Testis (tissue), 2 donors: ENCODE measurements around the gene ZNF423.

Source experiments
- POLR2A ChIP-seq: fragments of 450-650 bp; IDR thresholded peaks from one replicate; pipeline ENCODE4 v1.6.1; 2017; ENCODE audit warnings: antibody characterized with exemption, mild to moderate bottlenecking, moderate library complexity
- TF ChIP-seq, protein P1 (sequence below), 3 experiments: fragments of 450-650 bp in 2 of 3; fragments of 200-600 bp in 1 of 3; sonication (generic) in 1 of 3; IDR thresholded peaks; one replicate each; pipeline ENCODE4 v1.5.1; 2016 to 2019; ENCODE audit warnings: antibody characterized with exemption in 3 of 3, mild to moderate bottlenecking in 2 of 3, moderate library complexity in 1 of 3

- TF ChIP-seq, protein P1, sequence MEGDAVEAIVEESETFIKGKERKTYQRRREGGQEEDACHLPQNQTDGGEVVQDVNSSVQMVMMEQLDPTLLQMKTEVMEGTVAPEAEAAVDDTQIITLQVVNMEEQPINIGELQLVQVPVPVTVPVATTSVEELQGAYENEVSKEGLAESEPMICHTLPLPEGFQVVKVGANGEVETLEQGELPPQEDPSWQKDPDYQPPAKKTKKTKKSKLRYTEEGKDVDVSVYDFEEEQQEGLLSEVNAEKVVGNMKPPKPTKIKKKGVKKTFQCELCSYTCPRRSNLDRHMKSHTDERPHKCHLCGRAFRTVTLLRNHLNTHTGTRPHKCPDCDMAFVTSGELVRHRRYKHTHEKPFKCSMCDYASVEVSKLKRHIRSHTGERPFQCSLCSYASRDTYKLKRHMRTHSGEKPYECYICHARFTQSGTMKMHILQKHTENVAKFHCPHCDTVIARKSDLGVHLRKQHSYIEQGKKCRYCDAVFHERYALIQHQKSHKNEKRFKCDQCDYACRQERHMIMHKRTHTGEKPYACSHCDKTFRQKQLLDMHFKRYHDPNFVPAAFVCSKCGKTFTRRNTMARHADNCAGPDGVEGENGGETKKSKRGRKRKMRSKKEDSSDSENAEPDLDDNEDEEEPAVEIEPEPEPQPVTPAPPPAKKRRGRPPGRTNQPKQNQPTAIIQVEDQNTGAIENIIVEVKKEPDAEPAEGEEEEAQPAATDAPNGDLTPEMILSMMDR (IDR thresholded peaks at IDR 0.05): no peak
- TF ChIP-seq POLR2A: no peak
These were observed 232.2 kb downstream of the ZNF423 start for GRCh38 chr16:49623501-49624266.
